HL-60 (cell line): ENCODE results near the gene ZNF771.

Experiments used
- DNase-seq, 2 experiments: peaks; one replicate each; pipeline ENCODE4 v3.0.0-alpha.2; 2010 to 2020; ENCODE audit warnings: low read depth in 1 of 2, low spot score in 1 of 2
- H3K27ac ChIP-seq: fragments of 250-450 bp; sonication (Bioruptor Pico); replicated peaks from 2 replicates; pipeline ENCODE4 v1.5.1; 2020; ENCODE audit warnings: mild to moderate bottlenecking, moderate library complexity
- H3K27me3 ChIP-seq: fragments of 250-450 bp; sonication (Bioruptor Pico); 2 replicates; pipeline ENCODE4 v1.5.1; 2021; ENCODE audit warnings: mild to moderate bottlenecking, moderate library complexity; ENCODE audit not compliant: insufficient read depth, poor library complexity, severe bottlenecking
- H3K4me3 ChIP-seq: replicated peaks from 2 replicates; pipeline ENCODE4 v1.5.1; 2011; ENCODE audit warnings: mild to moderate bottlenecking, control low read depth, low read length; ENCODE audit not compliant: insufficient read depth
- GABPA ChIP-seq: IDR thresholded peaks from 2 replicates; pipeline ENCODE4 v1.6.1; 2012; ENCODE audit warnings: low read depth
- POLR2AphosphoS5 ChIP-seq: IDR thresholded peaks from 2 replicates; pipeline ENCODE4 v1.6.1; 2012; ENCODE audit warnings: low read depth
- SPI1 ChIP-seq: IDR thresholded peaks from 2 replicates; pipeline ENCODE4 v1.6.1; 2012; ENCODE audit warnings: low read depth, mild to moderate bottlenecking, borderline replicate concordance
- TF ChIP-seq, protein P1 (sequence below): IDR thresholded peaks from 2 replicates; pipeline ENCODE4 v1.6.1; 2012; ENCODE audit warnings: low read depth; ENCODE audit not compliant: insufficient replicate concordance
- TF ChIP-seq, protein P2 (sequence below): IDR thresholded peaks from one replicate; pipeline ENCODE4 v1.5.1; 2011; ENCODE audit warnings: low read length, control low read depth, inconsistent platforms; ENCODE audit not compliant: insufficient read depth

ZNF771 gene

DNA sequence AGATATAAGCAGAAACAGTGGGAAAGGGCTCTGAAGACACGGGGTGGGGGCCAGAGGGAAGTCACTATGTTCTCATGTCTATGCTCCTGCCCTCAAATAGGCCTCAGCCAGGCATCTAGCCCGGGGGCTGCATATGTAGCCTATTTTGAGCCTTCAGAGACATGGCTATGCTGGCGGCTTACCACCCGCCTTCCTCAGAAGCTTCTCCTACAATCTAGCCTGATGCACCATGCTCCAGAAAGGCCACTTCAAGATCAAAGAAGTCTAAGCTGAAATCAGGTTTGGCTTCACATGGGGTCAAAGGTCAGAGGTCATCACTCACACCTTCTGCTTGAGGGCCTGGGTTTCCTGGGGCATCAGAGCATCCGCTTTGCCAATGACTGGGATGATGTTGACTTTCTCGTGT, 26.6 kb upstream of the ZNF771 start:
- no peak for DNase-seq
- Histone ChIP-seq H3K27ac (no peak overlapping the region), H3K4me3 (no peak overlapping the region), H3K27me3 (no peaks in the 10 kb centered on the region)
- TF ChIP-seq GABPA (no peak), POLR2AphosphoS5 (no peak), SPI1 (no peak)
- TF ChIP-seq, protein P1, sequence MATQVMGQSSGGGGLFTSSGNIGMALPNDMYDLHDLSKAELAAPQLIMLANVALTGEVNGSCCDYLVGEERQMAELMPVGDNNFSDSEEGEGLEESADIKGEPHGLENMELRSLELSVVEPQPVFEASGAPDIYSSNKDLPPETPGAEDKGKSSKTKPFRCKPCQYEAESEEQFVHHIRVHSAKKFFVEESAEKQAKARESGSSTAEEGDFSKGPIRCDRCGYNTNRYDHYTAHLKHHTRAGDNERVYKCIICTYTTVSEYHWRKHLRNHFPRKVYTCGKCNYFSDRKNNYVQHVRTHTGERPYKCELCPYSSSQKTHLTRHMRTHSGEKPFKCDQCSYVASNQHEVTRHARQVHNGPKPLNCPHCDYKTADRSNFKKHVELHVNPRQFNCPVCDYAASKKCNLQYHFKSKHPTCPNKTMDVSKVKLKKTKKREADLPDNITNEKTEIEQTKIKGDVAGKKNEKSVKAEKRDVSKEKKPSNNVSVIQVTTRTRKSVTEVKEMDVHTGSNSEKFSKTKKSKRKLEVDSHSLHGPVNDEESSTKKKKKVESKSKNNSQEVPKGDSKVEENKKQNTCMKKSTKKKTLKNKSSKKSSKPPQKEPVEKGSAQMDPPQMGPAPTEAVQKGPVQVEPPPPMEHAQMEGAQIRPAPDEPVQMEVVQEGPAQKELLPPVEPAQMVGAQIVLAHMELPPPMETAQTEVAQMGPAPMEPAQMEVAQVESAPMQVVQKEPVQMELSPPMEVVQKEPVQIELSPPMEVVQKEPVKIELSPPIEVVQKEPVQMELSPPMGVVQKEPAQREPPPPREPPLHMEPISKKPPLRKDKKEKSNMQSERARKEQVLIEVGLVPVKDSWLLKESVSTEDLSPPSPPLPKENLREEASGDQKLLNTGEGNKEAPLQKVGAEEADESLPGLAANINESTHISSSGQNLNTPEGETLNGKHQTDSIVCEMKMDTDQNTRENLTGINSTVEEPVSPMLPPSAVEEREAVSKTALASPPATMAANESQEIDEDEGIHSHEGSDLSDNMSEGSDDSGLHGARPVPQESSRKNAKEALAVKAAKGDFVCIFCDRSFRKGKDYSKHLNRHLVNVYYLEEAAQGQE = no peak
- TF ChIP-seq, protein P2, sequence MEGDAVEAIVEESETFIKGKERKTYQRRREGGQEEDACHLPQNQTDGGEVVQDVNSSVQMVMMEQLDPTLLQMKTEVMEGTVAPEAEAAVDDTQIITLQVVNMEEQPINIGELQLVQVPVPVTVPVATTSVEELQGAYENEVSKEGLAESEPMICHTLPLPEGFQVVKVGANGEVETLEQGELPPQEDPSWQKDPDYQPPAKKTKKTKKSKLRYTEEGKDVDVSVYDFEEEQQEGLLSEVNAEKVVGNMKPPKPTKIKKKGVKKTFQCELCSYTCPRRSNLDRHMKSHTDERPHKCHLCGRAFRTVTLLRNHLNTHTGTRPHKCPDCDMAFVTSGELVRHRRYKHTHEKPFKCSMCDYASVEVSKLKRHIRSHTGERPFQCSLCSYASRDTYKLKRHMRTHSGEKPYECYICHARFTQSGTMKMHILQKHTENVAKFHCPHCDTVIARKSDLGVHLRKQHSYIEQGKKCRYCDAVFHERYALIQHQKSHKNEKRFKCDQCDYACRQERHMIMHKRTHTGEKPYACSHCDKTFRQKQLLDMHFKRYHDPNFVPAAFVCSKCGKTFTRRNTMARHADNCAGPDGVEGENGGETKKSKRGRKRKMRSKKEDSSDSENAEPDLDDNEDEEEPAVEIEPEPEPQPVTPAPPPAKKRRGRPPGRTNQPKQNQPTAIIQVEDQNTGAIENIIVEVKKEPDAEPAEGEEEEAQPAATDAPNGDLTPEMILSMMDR = no peak

DNA sequence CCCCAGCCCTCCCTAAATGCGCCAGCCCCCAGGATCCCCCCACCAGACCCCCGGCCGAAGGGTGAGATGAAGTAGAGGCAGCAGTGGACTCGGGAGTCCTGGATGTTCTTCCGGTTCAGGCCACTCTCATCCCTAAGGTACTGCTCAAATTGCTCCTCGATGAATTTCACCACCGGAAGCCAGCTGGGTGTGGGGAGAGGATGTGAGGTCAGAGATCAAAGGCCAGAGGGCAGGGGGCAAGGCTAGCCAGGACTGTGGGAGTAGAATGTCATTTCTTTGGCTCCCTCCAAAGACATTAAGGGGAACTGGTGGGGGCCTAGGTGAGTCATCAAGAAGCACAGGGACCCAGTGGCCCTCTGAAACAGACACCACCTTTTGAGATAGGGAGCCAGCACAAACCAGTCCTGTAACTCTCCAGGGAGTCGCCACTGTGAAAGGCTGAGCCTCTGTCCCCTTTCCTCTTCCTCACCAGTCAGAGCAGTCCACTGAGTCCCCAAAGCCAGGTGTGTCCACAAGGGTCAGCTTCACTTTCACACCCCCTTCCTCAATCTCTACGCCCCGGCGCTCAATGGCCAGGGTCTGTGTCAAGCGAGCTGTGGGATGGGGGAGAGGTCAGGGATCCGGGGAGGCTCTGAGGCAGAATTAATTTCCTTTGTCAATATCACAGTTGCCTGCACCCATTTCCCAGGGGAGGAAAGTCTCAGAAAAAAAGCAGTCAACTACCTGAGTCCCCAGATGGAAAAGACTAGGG, 25.9 kb upstream of the ZNF771 start:
- Histone ChIP-seq H3K27me3 (no peaks in the 10 kb centered on the region), H3K27ac (no peak overlapping the region), H3K4me3 (no peak overlapping the region)
- no peak for DNase-seq
- TF ChIP-seq GABPA (no peak), POLR2AphosphoS5 (no peak), SPI1 (no peak)
- TF ChIP-seq, protein P2 = no peak
- TF ChIP-seq, protein P1 = no peak

DNA sequence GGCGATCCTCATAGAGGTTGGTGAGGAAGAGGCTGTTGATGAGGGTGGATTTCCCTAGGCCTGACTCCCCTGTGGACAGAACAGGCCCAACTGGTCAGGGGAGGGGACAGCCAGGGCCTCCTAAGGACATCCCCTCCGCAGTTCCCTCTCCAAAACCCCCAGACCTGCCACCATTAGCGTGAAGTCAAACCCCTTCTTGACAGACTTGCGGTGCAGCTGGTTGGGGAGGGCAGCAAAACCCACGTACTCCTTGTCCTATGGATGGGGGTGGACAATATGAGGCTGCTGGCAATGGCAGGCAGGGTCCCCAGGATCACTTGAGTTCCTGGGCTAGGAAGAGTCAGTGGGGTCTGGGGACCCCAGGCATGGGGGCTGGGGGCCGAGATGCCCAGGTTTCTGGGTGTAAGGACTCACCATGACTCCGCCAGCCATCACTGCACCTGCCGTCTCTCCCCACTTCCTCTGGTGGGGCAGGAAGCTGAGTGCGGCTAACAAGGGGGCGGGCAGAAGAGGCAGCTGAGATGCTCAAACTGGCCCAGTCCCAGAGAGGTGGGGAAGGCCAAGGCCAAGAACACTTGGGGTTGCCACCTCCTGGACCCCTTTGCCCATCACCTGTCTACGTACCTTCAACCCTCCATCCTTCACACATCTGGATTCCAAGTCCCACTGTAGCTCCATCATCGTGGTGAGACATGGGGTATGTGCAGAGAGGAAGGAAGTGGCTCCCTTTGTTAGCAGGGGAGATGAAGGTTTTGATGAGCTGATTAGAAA, 25.1 kb upstream of the ZNF771 start, which contains the start of gene SEPTIN1:
Gene SEPTIN1 (minus strand): TSS at position 451 of the 771 bp plus-strand sequence. CDS start 19 bp downstream, at position 432.
- H3K4me3 ChIP-seq = no peak within 1 kb of the TSS
- TF ChIP-seq, protein P2 = no peak
- TF ChIP-seq POLR2AphosphoS5 = no peak
- TF ChIP-seq, protein P1 = no peak
- no peak for TF ChIP-seq GABPA
- TF ChIP-seq SPI1 = peak; percentile 47; the same call in 1 of the 2 replicates
- no peaks in the 10 kb centered on the region for H3K27me3 ChIP-seq
- peak in 1 of 2 experiments; percentile 34 for DNase-seq
- no peak within 1 kb of the TSS for H3K27ac ChIP-seq
